HG03565 (cell line): ENCODE measurements around the gene BBOF1.

ENCODE experiments used
- ATAC-seq: cut with Tn5 transposase; IDR thresholded peaks from one replicate; pipeline ENCODE4 v1.9.1; 2021; ENCODE audit warnings: mild to moderate bottlenecking, moderate library complexity; ENCODE audit not compliant: unreplicated experiment

The BBOF1 gene

DNA sequence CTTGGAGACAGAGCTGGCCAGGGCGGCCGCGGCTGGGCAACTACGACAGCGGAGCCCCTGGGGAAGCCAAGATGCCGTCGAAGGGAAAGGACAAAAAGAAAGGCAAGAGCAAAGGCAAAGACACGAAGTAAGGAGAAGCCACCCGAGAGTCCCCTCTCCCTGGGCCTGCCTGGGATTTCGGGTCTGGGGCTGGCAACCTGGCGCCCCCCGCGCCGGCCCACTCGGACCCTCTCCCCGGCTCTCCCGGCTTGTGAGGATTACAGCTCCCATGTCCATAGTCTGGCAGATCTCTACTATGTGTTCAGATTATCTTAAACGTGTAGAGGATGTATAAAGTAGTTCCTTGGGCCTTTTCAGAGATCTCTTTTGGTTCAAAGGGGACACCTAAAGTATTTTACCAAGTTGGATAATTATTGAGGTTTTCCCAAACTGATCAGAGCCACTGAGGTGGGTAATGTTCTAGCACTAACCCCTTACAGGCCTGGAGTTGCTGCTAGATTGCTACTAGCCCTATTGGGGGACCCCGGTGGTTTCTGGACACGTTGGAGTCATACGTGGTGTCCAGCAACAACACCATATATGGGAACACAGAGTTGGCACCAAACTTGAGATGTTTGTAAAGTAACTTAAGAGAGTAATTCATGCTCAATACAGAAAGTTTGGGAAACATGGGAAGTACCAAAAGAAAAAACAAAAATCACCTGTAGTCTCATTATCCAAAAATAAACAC lies 424 bp downstream of the BBOF1 start:
- no peak for ATAC-seq

DNA sequence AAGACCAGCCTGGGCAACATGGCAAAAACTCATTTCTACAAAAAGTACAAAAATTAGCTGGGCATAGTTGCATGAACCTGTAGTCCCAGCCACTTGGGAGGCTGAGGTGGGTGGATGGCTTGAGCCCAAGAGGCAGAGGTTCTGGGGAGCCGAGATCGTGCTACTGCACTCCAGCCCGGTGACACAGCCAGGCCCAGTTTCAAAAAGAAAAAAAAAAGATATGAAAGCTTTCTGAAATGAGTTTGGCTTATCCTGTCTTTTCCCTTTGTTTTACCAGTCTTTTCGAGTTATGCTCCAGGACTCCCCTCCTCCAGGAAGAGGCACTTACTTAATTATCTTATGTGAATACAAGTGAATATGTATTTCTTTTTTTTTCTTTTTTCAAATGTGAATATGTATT lies 3.2 kb downstream of the BBOF1 start:
- ATAC-seq: no peak

DNA sequence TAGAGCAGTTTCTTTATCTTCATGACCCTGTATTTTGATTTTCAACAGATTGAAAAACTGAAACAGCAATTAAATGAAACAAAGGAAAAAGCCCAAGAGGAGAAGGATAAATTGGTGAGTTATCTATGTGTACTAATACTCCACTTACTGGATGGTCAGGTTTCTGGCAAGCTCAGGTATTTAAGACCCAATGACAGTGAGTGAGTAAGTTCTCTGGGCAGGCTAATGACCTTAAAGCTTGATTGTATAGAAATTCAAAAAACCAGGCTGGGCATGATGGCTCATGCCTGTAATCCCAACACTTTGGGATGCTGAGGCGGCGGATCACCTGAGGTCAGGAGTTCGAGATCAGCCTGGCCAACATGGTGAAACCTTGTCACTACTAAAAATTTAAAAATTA lies 10.0 kb downstream of the BBOF1 start:
- no peak for ATAC-seq

DNA sequence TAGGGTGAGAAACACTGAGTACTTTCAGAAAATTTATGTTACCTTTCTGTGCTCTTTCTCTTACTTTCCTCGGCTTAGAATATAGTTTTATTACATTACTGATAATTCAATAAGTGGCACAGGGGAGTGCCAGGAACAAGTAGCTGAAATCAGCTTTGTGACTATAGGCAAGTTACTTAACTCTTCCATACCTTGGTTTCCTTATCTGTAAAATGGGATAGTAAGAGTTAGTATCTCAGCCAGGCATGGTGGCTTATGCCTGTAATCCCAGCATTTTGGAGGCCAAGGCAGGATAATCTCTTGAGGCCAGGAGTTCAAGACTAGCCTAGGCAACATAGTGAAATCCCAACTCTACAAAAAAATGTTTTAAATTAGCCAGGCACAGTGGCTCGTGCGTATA lies 15.4 kb downstream of the BBOF1 start:
- ATAC-seq: no peak

DNA sequence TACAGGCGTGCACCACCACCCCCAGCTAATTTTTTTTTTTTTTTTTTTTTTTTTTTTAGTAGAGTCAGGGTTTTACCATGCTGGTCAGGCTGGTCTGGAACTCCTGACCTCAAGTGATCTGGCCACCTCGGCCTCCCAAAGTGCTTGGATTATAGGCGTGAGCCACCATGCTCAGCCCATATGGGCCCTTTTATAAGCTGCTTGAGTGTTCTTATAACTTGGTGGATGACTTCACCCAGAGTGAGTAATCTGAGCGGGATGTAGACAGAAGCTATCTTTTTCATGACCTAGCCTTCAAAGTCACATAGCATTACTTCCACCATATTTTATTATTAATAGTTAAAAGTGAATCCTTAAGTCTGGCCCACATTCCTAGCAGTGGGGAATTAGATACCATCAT lies 16.4 kb downstream of the BBOF1 start:
- no peak for ATAC-seq

DNA sequence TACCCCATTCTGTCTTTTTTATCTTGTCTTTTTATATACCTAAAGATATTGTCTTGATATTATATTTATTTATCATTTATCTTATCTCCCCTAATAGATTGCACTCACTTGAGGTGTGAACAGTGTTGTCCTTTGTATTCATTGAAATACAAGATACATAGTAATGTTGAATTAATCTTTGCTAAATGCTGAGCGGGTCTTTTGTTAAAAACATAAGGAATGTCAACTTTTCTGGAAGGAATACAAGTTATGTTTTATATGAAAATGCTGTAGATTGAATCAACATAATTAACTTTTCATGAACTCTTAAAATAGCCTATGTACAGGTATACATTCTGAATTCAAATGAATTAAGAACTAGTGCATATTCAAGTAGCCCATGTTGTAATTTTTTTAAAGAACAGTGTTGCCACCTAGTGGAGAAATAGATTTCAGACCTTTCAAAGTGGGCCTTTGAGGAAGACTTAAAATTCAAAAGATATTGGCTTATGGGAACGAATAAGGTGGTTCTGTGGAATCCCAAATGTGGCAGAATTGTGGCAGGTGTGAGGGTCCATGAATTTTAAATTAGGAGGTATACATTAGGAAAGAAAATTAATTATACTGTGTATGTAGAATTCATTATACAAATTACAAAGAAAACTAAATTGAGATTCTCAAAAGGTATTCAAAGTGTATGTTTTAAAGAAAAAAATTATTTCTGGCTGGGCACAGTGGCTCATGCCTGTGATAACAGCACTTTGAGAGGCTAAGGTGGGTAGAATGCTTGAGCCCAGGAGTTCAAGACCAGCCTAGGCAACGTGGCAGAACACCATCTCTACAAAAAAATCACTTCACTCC lies 19.1 kb downstream of the BBOF1 start:
- no peak for ATAC-seq

DNA sequence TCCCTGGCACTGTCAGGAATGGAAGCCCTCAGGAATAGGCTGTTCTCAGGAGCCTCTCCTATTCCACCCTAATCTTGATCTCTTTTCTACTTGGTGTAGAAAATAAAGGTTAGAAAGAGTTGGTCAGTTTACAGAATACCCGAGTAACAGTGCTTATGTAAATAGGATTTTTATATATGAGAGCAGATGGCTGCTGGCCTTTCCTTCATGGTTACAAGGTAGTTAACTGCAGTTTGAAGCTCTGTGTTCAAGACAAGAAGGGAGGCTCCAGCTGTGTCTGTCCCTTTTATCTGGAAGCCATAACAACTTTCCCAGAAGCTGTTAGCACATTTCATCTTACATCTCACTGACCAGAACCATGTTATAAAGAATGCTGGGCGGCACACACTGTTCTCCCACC lies 23.1 kb downstream of the BBOF1 start:
- no peak for ATAC-seq

DNA sequence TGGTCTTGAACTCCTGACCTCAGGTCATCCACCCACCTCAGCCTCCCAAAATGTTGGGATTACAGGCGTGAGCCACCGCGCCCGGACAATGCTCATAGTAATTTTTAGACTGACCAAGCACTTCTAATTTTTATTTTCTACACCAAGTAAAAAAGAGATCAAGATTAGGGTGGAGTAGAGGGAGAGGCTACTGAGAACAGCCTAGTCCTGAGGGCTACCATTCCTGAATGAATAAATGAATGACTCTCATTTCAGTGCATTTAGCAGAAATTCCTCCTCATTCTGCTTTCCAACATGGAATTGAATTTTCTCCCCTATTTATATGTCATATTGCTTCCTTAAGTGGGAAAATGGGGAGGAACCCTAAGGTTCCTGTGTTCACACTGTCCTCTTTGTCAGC lies 26.4 kb downstream of the BBOF1 start:
- no peak for ATAC-seq

DNA sequence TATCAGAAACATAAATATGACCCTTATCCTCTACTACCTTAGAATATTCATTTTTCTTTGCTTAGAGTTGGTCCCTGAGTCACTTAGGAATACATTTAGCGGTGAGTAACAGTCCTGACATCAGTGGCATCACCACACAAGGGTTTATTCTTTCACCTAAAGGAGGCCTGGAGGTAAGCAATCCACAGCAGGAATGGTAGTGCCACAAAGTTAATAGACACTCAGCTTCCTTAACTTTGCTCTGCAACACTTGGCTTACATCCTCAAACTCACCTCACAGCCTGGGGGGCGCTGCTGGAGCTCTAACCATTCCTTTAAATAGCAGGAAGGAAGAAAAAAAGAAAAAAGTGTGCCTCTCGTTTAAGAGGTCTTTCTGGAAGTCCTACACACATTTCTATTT lies 29.1 kb downstream of the BBOF1 start:
- no peak for ATAC-seq

DNA sequence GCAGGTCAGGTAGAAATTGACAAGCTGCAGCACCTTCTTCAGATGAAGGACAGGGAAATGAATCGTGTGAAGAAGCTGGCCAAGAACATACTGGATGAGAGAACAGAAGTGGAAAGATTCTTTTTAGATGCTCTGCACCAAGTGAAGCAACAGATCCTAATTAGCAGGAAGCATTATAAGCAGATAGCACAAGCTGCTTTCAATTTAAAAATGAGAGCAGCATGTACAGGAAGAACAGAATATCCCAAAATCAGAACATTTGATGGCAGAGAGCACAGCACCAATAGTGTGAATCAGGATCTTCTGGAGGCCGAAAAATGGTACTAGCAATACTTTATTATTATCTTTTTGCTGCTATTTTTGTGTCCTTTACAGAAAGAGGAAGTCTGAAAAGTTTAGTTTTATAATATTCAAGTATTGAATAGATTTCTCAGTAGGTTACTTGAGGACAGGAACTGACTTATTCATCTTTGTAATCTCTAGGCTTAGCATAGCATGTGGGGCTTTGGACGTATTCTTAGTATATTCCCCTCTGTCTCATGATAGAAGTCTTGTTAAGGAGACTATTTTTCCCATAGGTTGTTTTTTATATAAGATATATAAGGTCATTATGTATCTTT lies 30.8 kb downstream of the BBOF1 start:
- ATAC-seq: no peak

DNA sequence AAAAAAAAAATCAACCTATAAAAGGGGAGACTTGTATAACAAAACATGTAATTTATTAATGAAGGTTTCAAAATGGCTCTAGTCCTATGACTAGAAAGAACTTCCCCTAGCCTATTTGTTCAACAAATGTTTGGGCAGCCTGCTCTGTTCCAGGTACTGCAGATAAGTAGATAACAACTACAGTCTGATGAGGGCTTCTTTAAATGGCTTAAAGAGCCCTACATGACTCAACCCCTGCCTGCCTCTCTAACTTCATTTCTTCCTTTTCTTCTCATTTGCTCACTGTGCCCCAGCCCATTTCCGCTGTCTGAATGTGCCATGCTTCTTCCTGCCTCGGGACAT lies 43.6 kb downstream of the BBOF1 start:
- ATAC-seq: no peak

DNA sequence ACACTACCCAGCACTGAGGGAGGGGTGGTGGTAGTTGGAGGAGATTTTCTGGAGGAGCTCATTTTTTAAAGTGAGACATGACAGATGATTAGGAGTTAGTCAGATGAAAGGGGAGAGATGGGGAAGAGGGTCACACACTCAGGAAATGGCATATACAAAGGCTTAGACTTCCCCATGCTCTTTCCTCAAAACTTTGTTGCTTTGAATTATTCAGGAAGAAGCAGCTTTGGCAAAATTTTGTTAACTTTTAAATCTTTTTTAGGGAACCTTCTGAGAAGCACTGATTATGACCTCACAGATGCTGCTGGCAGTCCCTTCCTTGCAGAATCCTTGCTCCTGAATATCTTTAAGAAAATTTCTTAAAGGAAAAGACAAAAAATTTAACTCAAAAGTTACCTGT lies 45.3 kb downstream of the BBOF1 start:
- no peak for ATAC-seq

DNA sequence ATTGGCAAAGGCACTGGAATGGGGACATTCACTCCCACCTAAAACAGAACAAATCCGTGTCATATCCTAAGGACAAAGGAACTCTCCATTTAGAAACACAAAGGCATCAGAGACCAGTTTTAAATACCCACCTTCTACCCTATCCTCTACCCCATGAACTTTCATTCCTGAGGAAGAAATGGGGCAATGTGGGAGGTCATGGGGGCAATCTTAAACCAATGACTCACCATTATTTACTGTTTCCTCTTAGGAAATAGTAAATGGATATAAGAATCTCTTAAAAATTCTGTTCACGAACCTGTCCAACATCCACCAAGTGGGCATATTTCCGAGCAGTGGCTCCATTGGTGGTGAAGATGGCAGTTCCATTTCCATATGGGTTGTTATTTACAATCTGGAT lies 45.7 kb downstream of the BBOF1 start:
- no peak for ATAC-seq

DNA sequence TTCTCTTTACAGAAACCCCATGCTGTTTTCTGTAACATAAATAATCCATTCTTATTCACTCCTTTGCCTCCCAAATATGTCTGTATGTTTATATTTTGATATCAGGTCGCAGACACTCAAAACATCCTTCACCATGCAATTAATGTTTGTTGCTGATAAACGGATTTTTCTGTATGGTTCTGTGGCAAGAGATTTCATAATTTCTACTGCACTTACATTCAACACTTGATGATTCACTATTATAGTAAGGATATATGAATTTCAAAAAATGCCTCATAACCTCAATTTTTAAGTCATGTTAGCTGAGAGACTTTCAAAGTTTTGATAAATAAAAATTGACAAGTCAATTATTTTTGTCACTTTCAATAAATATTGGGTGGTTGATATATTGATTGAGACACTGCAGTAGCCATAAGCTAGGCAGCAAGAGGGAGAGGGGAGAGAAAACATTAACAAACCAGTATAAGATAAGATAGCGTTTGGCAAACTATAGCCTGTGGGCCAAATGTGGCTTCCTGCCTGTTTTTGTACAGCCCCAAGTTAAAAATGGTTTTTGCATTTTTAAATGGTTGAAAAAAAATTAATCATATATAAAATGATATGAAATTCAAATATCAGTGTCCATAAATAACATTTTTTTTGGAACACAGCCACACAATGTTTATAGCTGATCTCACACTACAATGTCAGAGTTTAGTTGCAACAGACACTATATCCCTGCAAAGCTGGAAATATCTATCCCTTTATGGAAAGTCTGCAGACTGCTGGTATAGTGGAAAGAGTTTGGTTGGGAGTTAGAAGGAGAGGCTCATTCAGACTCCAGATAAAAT lies 46.8 kb downstream of the BBOF1 start:
- no peak for ATAC-seq

DNA sequence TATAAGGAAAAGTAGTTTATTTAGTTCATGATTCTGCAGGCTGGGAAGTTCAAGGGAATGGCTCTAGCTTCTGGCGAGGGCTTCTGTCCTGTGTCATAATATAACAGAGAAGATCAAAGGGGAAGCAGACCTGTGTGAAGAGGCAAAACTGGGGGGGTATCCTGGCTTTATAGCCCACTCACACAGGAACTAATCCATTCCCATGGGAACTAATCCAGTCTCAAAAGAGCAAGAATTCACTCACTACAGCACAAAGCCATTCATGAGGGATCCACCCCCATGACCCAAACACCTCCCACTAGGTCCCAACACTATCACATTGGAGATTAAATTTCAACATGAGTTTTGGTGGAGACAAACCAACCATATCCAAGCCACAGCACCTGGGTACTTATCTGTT lies 58.3 kb downstream of the BBOF1 start:
- no peak for ATAC-seq

DNA sequence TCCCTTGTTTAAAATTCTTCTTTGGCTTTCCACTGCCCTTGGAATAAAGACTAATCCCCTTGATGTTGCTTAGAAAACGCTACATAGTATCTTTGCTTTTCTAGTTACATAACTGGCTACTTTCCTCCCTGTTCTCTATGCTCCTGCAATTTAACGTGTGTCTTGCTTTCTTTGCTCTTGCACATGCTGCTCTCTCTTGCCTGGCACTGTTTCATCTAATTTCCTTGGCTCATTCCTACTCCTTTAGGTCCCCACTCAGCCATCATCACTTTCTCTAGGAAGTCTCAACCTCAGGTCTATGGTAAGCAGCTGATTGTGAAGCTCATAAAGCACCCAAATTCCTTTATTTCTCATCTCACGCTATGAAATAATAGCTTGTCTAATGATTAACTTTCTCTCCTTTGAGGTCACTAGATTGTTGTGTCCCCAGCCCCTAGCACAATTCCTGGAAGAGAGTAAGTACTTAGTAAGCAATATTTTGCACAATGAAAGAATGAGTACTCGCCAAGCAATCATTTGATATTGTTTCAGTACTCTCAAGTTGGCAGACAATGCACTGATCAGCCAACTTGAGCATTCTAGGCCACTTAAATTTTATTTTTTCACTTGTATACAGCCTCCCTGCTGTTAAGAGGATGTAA lies 61.8 kb downstream of the BBOF1 start:
- no peak for ATAC-seq

DNA sequence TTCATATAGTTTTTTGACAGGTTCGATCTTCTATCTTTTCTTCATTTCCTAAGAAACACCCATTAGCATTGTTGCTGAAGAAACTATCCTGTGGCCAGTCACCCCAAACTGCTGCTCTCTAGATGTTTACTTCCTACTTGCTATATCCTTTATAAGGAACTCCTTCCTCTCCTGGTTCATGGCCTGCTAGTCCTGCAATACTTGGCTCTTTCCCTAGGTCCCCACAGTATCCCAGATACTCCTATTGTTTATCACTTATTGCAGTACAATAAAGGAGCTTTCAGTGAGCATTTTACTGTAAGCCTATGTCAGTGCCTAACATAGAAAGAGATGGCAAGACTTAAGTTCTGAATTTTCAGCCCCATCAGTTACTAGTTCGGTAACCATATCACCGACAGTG lies 62.3 kb downstream of the BBOF1 start:
- ATAC-seq: no peak

DNA sequence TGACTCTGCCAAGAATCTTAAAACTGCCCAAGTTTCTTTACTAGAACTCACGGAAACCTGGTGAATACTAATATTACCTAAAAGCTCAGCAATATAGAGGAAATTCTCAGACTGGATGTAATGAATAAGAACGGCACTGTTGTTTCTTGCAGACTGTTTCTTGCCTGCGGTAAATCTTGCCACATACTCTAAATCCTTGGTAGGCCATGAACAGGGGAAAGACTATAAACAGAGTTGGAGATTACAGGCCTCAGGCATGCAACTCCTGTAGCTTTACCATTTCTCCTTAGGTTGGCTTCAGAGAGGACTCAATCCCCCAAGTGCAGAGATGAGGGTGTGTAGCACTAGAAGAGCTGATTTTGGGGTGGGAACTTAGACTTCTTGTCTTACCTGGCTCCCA lies 64.0 kb downstream of the BBOF1 start:
- no peak for ATAC-seq

DNA sequence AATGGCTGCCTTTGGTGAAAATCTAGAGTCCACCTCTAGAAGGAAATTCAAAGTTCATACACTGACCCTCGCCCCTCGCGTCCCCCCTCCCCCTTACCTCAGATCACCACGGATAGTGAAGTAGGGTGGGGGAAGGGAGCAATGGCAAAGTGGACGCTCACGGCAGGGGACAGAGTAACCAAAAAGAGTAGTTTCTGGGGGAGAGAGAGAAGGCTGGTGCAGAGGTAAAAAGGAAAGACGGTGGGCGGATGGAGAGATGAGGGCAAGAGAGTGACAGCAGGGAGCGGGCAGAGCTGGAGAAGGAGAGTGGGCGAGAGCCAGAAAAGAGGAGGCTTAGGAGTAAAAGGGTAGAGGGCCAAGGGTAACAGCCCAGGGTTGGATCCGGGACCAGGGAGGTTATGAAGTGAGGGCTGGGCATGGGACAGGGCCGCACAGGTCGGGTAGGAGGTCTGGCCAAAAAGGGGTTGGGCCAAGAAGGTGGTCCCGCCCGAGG lies 64.7 kb downstream of the BBOF1 start:
- no peak for ATAC-seq

DNA sequence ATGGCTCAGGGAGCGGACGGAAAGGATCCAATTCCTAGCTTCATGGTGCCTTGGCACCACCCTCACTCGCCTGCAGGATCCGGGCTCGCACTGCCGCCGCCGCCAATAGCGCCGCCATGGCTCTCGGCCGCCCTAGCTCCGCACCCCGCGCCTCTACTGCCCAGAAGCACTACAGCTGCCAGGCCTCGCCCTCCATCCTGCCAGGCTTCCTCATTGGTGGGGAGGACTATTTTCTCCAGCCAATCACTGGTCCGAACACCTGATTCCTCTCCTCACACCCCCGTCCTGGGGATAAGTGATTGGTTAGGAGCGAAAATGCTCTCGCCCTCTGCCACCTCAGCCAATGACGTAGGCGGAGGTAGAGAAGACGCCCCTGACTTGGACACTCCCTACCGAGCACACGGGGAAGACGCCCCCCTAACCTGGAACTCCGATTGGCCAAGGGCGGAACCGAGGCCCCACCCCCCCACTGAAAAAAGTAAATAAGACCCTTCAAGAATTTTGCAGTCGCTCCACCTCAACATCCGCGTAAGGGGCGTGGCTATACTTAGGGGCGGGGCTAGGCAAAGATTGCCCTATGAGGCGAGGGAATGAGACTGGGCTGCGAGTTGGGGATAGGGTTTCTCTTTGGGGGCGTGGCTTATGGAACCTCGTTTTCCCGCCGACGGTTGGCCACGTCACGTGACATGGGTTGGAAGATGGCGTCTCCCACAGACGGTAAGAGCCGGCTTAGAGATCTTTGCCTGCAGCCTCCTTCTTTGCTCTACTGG lies 65.3 kb downstream of the BBOF1 start, which contains the start of the genes ALDH6A1 and LIN52:
ALDH6A1 (minus strand) TSS at position 177 of the 770 bp plus-strand sequence; CDS start at position 118, 59 bp downstream.
LIN52 (plus strand) TSS at position 680 of the 770 bp plus-strand sequence; CDS start at position 699, 19 bp downstream.
- ATAC-seq: peak; percentile 87
